Body of pancreas (tissue), 4 donors: ENCODE data around the gene RAB6A.

Experiments used
- CTCF ChIP-seq, 7 experiments: fragments of 450-650 bp in 4 of 7; fragments of 200-600 bp in 3 of 7; sonication (generic) in 3 of 7; IDR thresholded peaks; one replicate each; pipeline ENCODE4 v1.5.1; 2016 to 2019; ENCODE audit warnings: antibody characterized with exemption in 7 of 7
- POLR2A ChIP-seq, 3 donors: fragments of 450-650 bp; IDR thresholded peaks; one replicate each; pipeline ENCODE4 v1.6.1; 2016; ENCODE audit warnings: antibody characterized with exemption in 3 of 3, mild to moderate bottlenecking in 2 of 3

GRCh38 chr11:73789279-73789670 lies 28.4 kb upstream of the RAB6A start:
- TF ChIP-seq CTCF (IDR thresholded peaks at IDR 0.05), result no peak
- TF ChIP-seq POLR2A (IDR thresholded peaks at IDR 0.05), result no peak
